ENCODE data around the gene DPPA5. TPM values are rescaled to one million over a fixed set of nuclear protein-coding genes. Genes with fewer than 3 reads are reported as not detected.
"Not testable (repeated sequence)": the region's sequence is repeated elsewhere in the genome, so short reads cannot be mapped to it uniquely, and the experiment has no call there.

The DPPA5 gene
- polyA plus RNA-seq, 1 experiment, result not detected

GRCh38 chr6:73388433-73388799 is 34.3 kb upstream of the DPPA5 start:
- ChIA-PET CTCF (interaction anchor here (0.7 to 3.8 kb wide), 12 partner anchors 10 to 103 kb away, joined by 3 to 32 read pairs (median 4); no protein-coding TSS in a partner anchor), POLR2A (interaction anchor here (0.9 to 1.2 kb wide), 2 partner anchors 73 to 102 kb away, joined by 3 to 4 read pairs; partner anchors contain the start of gene MTO1)
- DNase-seq (ENCODE audit: low read depth, low spot score), result no peak
- H3K27me3 ChIP-seq (ENCODE audit: control insufficient read depth, insufficient read depth, low read length), result no peaks in the 10 kb centered on the region
- peak overlapping the region; percentile 65 for H3K4me3 ChIP-seq (ENCODE audit: low read depth, low read length)
- H3K27ac ChIP-seq (ENCODE audit: low read depth, low read length), result no peak overlapping the region
- H3K9me3 ChIP-seq (ENCODE audit: control insufficient read depth, insufficient read depth, low read length), result no peaks in the 10 kb centered on the region
- TF ChIP-seq, protein P1, sequence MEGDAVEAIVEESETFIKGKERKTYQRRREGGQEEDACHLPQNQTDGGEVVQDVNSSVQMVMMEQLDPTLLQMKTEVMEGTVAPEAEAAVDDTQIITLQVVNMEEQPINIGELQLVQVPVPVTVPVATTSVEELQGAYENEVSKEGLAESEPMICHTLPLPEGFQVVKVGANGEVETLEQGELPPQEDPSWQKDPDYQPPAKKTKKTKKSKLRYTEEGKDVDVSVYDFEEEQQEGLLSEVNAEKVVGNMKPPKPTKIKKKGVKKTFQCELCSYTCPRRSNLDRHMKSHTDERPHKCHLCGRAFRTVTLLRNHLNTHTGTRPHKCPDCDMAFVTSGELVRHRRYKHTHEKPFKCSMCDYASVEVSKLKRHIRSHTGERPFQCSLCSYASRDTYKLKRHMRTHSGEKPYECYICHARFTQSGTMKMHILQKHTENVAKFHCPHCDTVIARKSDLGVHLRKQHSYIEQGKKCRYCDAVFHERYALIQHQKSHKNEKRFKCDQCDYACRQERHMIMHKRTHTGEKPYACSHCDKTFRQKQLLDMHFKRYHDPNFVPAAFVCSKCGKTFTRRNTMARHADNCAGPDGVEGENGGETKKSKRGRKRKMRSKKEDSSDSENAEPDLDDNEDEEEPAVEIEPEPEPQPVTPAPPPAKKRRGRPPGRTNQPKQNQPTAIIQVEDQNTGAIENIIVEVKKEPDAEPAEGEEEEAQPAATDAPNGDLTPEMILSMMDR (IDR thresholded peaks at IDR 0.05; ENCODE audit: low read depth, low read length), result no peak

GRCh38 chr6:73382462-73383113 is 28.5 kb upstream of the DPPA5 start:
- Histone ChIP-seq H3K27me3 (ENCODE audit: control insufficient read depth, insufficient read depth, low read length) (no peaks in the 10 kb centered on the region), H3K4me3 (ENCODE audit: low read depth, low read length) (no peak overlapping the region), H3K9me3 (ENCODE audit: control insufficient read depth, insufficient read depth, low read length) (no peaks in the 10 kb centered on the region), H3K27ac (ENCODE audit: low read depth, low read length) (no peak overlapping the region)
- TF ChIP-seq, protein P1 (IDR thresholded peaks at IDR 0.05; ENCODE audit: low read depth, low read length), result no peak
- POLR2A ChIA-PET, result no interaction called here
- no peak for DNase-seq (ENCODE audit: low read depth, low spot score)
- CTCF ChIA-PET, result no interaction called here

GRCh38 chr6:73381531-73381930 is 27.5 kb upstream of the DPPA5 start:
- peak overlapping the region; percentile 11 for H3K27ac ChIP-seq (ENCODE audit: low read depth, low read length)
- DNase-seq (ENCODE audit: low read depth, low spot score); H3K27me3 ChIP-seq (ENCODE audit: control insufficient read depth, insufficient read depth, low read length); H3K9me3 ChIP-seq (ENCODE audit: control insufficient read depth, insufficient read depth, low read length); POLR2A ChIA-PET; CTCF ChIA-PET; H3K4me3 ChIP-seq (ENCODE audit: low read depth, low read length): not testable (repeated sequence)

- TF ChIP-seq, protein P1 (IDR thresholded peaks at IDR 0.05; ENCODE audit: low read depth, low read length), result no peak
- ChIA-PET CTCF (interaction anchor here (1.6 kb wide), 1 partner anchor 11 kb away, joined by 5 read pairs; no protein-coding TSS in a partner anchor), POLR2A (no interaction called here)
- H3K4me3 ChIP-seq (ENCODE audit: low read depth, low read length), result no peak overlapping the region
- no peak overlapping the region for H3K27ac ChIP-seq (ENCODE audit: low read depth, low read length)
- peaks cover 4% of the 10 kb centered on the region for H3K9me3 ChIP-seq (ENCODE audit: control insufficient read depth, insufficient read depth, low read length)
- no peaks in the 10 kb centered on the region for H3K27me3 ChIP-seq (ENCODE audit: control insufficient read depth, insufficient read depth, low read length)
- no peak for DNase-seq (ENCODE audit: low read depth, low spot score)
Measured at GRCh38 chr6:73377225-73377624, 23.1 kb upstream of the DPPA5 start.

DNA sequence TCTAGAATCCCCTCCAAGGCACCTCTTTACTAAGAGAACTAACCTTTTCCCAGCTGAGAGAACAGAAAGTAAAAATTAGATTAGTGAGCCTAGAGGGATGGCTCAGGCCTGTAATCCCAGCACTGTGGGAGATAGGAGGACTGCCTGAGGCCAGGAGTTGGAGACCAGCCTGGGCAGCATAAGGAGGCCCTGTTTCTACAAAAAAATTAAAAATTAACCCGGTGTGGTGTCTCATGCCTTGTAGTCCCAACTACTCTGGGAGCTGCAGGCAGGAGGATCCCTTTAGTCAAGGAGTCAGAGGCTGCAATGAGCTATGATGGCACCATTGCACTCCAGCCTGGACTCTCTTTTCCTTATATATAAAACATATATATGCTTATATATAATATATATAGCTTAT is 21.1 kb upstream of the DPPA5 start:
- Histone ChIP-seq H3K4me3 (ENCODE audit: low read depth, low read length) (no peak overlapping the region), H3K27me3 (ENCODE audit: control insufficient read depth, insufficient read depth, low read length) (no peaks in the 10 kb centered on the region), H3K9me3 (ENCODE audit: control insufficient read depth, insufficient read depth, low read length) (peaks cover 7% of the 10 kb centered on the region), H3K27ac (ENCODE audit: low read depth, low read length) (no peak overlapping the region)
- CTCF ChIA-PET, result interaction anchor here (1.4 kb wide), 1 partner anchor 14 kb away, joined by 7 read pairs; no protein-coding TSS in a partner anchor
- POLR2A ChIA-PET, result no interaction called here
- TF ChIP-seq, protein P1 (IDR thresholded peaks at IDR 0.05; ENCODE audit: low read depth, low read length), result no peak
- DNase-seq (ENCODE audit: low read depth, low spot score), result no peak

All from AG04450 (cell line).